HG03045 (cell line): ENCODE measurements around the gene GPHN.
"Not testable (repeated sequence)": the region's sequence is repeated elsewhere in the genome, so short reads cannot be mapped to it uniquely, and the experiment has no call there.

ENCODE experiments used
- ATAC-seq: cut with Tn5 transposase; IDR thresholded peaks from one replicate; pipeline ENCODE4 v1.9.1; 2021; ENCODE audit warnings: mild to moderate bottlenecking, moderate library complexity; ENCODE audit not compliant: unreplicated experiment

Gene GPHN

DNA sequence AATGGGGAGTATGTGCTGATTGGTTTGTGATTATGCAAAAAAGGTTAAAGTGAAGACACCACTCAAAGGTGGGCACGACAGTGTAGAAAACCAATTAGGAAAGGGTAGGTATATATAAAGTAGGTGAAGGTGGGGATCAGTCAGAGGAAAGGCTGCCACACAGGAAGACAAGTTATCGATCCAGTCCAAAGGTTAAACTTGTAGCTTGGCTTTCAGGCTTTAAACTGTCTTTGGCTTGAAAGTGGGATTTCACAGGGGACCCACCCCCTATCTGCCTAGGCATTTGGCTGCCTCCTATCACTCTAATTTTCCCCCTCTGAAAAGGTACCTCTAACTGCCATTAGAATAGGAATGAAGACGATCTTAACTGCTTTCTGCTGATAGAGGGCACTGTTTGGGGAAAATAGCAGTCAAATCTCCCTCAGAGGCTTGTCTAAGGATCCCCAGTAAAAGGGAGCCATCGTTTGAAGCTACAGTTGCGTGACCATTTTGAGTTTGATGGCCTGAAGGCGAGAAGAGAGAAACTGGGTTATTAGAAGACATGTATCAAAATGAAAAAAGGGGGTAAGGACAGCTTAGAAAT, 250.2 kb downstream of the GPHN start:
- ATAC-seq, result no peak

DNA sequence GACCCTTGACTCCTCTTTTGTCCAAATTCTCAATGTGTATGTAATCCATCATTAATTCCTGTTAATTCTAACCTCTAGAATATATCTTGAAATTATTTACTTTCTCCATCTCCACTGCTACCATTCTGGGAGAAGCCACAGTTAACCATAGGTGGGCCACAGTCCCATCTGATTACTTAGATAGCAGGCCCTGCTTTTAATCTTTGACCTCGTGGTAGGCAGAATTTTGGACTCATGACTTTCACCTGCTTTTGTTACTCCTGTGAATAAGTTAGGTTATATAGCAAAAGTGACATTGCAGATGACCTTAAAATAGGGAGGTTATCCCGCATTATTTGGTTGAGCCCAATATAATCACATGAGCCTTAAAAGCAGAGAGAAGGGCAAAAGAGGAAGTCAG, 264.2 kb downstream of the GPHN start:
- no peak for ATAC-seq

DNA sequence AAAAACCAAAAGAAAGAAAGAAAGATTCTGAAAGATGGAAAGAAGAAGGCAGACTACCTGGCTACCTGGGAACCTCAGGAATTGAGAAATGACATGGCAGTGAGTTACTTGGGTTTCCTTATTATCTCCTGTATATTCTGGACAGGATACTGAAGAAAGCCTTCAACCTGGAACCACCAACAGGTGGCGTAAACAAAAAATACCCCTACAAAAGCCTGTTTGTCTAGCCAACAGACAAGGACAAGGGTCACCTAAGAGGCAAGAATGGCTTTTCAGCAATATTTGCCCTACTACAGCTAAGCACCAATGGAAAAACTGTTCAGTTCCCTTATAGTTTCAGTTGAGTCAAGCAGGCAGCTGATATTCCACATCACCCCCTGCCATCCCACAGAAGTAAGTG, 274.9 kb downstream of the GPHN start:
- no peak for ATAC-seq

DNA sequence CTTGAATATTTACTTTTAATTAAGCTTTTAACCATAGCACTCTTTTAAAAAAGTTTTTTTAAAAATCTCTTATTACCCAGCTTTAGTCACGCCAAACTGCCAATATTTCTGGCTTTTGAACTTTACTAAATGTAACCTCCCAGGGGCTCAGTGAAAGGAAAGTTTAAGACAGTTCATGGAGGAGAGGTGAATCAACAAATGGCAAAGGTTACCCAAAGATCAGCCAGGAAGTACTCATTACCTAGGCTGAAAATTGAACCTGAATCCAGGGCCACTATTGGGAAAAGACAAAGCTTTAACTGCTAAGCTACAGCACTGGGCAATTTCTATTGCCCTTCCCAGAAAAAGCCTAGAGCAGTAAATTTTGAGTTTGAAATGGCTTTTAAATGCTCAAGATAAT, 282.2 kb downstream of the GPHN start:
- no peak for ATAC-seq

DNA sequence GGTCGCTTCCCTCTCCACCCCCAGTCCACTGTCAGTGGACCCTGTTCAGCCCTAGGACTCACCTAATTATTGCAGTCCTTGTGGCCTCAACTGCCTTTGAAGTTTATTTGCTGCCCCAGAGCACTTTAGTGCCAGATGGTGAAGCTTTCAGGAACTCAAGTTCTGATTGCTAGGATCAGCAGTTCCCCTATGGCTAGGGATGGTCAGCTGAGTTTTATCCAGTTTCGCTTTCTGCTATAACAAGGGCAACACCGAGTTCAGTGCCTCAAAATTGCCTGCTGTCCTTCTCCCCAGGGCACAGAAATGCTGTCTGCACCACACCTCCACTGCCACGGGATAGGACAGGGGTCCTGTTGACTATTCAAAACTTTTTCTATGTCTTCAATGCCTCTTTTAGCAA, 295.0 kb downstream of the GPHN start:
- ATAC-seq, result no peak

DNA sequence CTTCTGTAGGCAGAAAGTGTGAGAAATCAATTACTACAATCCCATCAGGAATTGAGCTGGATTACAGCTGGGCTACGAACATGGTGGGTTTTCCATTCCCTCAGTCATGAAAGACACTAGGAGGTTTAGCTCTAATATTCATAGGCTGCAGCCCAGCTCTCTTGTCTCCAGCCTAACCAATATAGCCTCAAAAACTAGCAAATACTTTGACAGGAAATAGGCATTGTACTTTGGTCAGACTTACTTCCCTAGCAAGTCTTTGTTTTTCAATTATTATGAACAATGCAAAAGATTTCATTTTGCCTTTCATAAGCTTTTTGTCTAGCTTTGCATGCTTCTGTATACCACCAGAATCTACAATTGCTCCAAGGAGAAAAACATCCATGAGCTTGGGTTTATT, 296.2 kb downstream of the GPHN start:
- ATAC-seq, result no peak

DNA sequence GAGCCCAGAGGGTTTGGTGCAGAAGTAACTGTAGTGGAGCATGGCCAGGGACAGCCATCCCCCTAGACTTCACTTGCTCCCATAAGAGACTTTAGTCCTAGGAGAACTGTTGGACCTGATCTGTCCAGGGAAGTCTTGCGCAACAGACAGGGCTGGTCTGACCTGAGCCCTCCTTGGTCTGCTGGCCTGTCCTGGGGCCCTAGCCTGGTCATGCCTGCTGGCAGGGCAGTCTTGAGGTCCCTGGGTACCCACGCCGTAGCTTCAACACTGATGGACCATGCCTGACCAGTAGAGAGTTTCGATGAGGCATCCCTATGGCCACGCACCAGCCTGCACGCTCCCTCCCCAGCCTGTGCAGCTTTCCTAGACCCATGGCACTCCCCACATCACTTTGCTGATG, 305.7 kb downstream of the GPHN start:
- ATAC-seq, result no peak

DNA sequence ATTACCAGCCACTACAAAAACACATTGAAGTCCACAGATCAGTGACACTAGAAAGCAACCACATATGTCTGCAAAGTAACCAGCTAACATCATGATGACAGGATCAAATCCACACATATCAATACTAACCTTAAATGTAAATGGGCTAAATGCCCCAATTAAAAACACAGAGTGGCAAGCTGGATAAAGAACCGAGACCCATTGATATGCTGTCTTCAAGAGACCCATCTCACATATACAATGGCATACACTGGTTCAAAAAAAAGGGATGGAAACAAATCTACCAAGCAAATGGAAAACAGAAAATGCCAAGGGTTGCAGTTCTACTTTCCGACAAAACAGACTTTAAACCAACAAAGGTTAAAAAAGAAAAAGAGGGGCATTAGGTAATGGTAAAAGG, 307.7 kb downstream of the GPHN start:
- no peak for ATAC-seq

DNA sequence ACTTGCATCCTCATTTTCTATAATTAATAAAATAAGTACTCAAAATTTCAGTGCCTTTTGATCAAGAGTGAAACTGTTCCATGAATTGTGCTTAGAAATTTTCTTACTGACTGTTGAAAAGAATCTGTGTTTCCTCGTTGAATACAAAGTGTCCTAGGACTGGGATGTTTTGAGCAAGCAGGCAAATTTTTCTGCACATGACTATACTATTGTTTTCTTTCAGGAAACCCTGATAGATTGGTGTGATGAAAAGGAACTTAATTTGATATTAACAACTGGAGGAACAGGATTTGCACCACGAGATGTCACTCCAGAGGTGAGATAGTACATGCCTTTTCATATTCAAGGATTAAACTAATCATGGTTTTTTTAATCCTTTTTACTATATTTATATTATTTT, 316.3 kb downstream of the GPHN start:
- ATAC-seq, result no peak

DNA sequence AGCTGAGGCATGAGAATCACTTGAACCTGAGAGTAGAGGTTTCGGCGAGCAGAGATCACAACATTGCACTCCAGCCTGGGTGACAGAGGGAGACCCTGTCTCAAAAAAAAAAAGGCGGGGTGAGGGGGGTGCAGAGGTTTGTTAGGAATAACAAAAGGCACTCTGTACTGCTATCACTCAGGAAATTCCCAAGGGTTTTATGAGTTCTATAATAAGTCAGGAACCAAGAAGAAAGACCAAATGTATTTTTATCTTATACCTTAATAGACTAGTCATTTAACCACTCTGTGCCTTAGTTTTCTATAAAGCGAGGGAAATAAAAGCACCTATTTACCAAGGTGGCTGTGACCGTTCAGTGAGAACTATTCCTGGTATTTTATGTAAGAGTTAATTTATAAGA, 319.2 kb downstream of the GPHN start:
- no peak for ATAC-seq

DNA sequence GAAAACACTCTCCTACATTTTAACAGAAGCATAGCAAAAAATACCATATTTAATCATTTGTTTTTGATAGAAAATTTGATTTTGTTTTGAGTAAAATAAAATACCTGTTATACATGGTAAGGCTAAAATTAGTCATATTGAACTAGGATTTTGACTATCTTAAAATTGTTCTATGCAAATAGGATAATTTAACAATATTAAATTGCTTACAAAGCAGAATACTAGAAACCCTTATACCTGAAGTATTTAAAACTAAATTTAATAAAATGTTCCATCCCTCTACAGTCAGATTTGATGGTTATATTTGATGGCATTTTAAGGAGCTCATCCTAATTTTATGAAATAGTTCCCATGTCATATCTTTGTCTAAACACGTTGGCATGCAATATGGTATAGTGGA, 323.2 kb downstream of the GPHN start:
- ATAC-seq, result no peak

DNA sequence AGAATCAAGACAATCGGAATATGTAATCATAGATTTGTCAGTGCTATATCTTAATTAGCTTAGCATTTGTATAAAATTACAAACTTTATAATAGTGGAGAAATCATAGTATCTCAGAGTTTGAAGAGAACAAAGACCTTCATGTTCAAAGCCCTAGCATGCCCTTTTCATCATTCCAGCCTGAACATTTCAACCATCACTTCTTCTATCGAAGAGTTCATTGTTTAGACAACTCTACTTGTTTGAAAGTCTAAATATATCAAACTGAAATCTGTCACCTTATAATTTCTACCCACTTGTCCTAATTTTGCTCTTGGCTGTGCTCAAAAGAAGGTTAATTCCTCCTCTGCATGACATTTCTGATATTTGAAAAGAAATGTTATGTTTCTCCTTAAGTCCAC, 325.9 kb downstream of the GPHN start:
- no peak for ATAC-seq

DNA sequence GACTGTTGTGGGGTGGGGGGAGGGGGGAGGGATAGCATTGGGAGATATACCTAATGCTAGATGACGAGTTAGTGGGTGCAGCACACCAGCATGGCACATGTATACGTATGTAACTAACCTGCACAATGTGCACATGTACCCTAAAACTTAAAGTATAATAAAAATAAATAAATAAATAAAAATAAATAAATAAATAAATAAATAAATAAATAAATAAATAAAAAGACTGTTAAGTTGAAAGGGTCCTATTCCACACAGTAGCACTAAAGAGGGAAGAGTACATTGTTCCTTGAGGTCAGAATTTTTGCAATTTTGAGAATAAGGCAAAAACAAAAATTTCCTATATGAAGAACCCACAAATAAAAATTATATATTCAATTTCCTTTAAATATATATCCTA, 329.5 kb downstream of the GPHN start:
- ATAC-seq, result not testable (repeated sequence)

DNA sequence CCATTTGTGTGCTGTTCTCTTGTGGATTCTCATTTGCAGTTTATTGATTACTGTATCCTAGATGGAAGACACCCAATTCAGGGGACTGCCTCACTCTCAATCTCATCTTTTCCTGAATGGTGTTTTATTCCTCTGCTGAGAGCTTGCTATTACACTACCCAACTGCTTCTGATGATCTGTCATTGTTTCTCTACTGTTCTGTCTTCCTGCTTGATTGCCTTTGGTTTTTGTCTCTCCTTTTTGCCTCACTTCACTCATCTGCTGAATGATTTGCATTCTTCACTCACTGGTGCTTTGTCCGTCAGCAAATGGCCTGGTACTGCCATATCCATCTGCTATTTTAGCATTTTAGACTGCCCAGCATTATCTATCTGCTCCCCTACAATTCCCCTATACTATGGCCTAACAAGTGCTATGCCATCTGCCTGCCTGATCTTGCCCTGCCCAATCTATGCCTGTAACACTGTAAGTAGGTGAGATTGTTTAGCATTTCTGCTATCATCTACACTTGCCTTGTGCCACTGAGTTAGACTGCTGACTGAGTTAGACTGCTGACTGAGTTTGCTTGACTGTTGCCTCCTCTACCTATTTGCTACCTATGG, 335.1 kb downstream of the GPHN start:
- no peak for ATAC-seq

DNA sequence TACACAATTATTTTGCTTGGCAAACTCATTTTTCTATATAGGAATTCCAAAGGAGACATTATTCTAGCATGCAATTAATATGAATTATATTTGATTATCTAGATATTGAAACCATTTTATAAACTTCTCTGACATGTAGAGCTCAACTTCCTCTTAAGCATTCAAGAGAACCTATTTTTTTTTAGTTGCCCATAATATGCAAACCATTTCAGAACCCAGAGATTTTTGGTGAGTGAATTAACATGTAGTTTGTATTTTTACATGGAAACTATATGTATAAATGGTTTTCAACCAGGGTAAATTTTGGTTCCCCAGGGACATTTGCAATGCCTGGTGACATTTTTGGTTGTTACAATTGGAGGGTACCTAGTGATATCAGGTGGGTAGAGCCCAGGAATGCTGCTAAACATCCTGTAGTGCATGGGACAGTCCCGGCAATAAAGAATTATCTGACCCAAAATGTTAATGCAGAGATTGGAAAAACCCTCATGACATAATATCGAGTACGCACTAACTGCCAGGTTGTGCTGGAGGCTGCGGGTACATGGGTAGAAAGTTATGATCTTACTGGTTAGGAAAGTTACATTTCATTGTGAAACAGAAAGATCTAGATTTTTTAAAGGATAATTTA, 342.4 kb downstream of the GPHN start:
- no peak for ATAC-seq

DNA sequence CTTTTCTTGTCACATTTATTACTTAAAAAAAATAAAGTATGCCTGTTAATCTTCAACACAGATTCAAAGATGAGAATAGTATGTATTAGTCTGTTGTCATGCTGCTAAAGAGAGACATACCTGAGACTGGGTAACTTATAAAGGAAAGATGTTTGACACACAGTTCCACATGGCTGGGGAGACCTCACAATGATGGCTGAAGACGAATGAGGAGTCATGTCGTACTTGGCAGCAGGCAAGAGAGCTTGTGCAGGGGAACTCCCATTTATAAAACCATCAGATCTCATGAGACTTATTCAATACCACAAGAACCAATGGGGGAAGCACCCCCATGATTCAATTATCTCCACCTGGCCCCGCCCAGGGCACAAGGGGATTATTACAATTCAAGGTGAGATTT, 345.4 kb downstream of the GPHN start:
- ATAC-seq, result no peak

DNA sequence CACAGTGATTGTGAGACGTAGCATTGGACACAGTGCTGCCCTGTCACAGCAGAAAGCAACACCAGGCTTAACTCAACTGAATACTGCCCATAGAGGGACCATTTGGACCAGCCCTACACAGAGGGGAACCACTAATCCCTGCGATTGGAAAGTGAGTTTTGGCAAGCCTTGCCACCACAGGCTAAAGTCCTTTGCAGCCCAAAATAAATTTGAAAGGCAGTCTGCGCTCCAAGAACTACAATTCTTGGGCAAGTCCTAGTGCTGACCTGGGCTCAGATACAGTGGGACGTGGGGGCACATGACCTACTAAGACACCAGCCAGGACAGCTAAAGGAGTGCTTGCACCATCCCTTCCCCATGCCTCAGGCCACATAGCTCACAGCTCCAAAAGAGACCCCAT, 349.9 kb downstream of the GPHN start:
- ATAC-seq, result no peak

DNA sequence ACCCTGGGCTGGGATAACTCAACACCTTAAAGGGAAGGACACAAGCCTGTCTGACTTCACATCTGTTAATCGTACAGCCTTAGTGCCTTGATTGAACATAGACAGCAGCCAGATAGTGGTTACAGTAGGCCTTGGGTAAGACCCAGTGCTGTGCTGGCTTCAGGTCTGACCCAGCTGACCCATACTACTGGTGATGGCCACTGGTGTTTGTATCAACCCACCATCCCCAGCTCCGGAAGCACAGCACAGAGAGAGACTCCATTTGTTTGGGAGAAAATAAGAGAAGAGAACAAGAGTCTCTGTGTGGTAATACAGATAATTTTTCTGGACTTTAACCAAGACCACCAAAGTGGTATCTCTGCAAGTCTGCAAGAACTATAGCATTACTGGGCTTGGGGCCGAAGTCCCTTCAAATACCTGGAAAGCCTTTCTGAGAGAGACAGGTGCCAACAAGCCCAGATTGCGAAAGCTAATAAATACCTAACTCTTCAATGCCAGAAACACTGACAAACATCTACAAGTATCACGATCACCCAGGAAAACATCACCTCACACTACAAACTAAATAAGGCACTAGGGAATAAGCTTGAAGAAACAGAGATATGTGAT, 351.2 kb downstream of the GPHN start:
- ATAC-seq, result no peak

DNA sequence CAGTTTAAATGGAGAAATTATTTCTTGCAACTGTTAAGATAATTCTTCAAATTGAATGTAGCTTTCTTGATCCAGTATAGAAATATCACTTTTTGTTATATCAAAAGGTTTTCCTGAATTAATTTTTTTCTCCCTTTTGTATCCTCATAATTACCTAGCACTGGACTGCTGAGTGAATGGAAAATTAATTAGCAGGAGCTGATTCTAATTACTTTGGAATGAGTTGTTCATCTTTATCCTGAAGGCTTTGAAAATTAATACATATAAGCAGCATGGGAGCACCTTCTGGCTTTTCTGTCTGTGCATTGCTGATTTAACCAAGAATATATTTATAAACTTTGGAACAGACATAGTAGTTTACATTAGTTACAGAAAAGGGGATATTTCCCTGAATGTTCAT, 373.6 kb downstream of the GPHN start:
- no peak for ATAC-seq

DNA sequence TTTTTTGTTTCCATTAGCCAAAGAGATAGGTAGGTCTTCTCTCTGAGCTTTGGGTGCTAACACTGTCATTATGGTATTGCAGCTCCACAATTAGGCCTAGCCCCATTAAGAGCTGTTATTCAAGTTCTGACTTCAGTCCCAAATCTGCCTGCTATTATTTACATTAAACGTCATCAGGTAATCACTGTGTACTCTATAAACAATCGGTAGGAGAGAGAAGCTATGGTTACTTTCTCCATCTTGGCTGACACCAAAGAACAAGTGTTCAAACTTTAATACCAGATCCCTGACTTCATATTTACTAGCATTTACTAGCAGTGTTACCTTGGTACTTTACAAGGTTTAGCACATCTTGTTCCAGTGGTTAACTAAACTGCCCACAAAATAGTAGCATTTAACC, 376.2 kb downstream of the GPHN start:
- no peak for ATAC-seq

DNA sequence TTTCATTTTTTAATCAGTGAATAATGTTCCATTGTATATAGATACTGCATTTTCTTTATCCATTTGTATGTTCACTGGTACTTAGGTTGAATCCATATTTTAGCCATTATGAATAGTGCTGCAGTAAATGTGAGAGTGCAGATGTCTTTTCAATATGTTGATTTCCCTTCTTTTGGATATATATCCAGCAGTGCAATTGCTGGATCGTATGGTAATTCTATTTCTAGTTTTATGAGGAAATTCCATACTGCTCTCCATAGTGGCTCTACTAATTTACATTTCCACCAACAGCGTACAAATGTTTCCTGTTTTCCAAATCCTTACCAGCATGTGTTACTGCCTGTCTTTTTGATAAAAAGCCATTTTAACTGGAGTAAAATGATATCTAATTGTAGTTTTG, 392.8 kb downstream of the GPHN start:
- ATAC-seq, result no peak

DNA sequence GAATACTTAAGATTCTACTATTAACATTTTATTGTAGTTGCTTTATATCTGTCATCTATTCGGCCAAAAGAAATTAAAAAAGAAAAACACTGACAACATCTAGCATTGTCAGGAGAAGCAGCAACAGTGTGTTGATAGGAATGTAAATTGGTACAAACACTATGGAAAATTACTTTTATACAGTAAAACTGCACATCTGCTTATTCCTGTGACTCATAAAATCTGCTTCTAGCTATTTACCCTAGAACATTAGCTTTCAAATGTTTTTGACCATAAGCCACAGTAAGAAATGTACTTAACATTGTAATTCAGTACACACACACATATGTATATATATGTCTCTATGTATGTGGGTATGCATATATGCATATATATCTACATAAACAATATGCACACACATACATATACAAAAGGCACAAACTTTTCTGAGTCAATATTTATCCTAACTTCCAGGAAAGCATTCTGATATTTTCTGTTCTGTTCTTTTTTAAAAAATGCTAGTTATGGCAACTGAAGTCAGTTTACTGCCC, 402.4 kb downstream of the GPHN start:
- no peak for ATAC-seq
